Endothelial cell of umbilical vein (primary cell): Measurements from ENCODE around the gene FLT3LG. TPM values are rescaled to one million over a fixed set of nuclear protein-coding genes. Genes with fewer than 3 reads are reported as not detected.

Experiments
- BruUV-seq: library from RNA; stranded (reverse); fragments of 400-500 nt; replicated peaks from 2 replicates; lab custom pipeline; 2021; lab: Mats Ljungman, UMichigan
- CTCF ChIA-PET: fragments of 300-600, 350-600 bp; sonication (Branson Sonifier 250); formaldehyde crosslinking; loops from one replicate; lab custom pipeline; 2021; ENCODE audit warnings: antibody characterized with exemption, inconsistent platforms; lab: Charles Lee
- POLR2A ChIA-PET: fragments of 300-600, 350-600 bp; sonication (Branson Sonifier 250); formaldehyde crosslinking; loops from one replicate; lab custom pipeline; 2021; ENCODE audit warnings: antibody characterized with exemption, inconsistent platforms; lab: Charles Lee
- DNase-seq: peaks from one replicate; pipeline ENCODE4 v3.0.0-alpha.2; 2011; ENCODE audit warnings: low read depth, low spot score
- FAIRE-seq: peaks from 2 replicates; lab custom pipeline; 2011; peaks lifted over from hg19 to GRCh38; lab: Jason Lieb, UNC
- H2AFZ ChIP-seq: 2 replicates; pipeline ENCODE4 v1.6.0; 2012; ENCODE audit warnings: low read depth, low read length, control low read depth, inconsistent platforms
- H3K27ac ChIP-seq: 2 replicates; pipeline ENCODE4 v1.5.1; 2011; ENCODE audit warnings: low read depth, mild to moderate bottlenecking, control low read depth, low read length, moderate library complexity; ENCODE audit not compliant: insufficient read depth
- H3K27me3 ChIP-seq, 2 experiments: 2 replicates each; pipeline versions ENCODE4 v1.6.0 to v1.6.1; 2011; ENCODE audit warnings: low read length in 2 of 2, mixed read lengths in 1 of 2; ENCODE audit not compliant: control insufficient read depth in 2 of 2, insufficient read depth in 2 of 2
- H3K36me3 ChIP-seq, 2 experiments: 2 replicates in 1 of 2; 3 replicates in 1 of 2; pipeline ENCODE4 v1.5.1; 2011; ENCODE audit warnings: low read length in 2 of 2, mild to moderate bottlenecking in 1 of 2, moderate library complexity in 1 of 2; ENCODE audit not compliant: control insufficient read depth in 2 of 2, insufficient read depth in 2 of 2; ENCODE audit errors: extremely low read depth in 1 of 2
- H3K4me1 ChIP-seq: 3 replicates; pipeline ENCODE4 v1.5.1; 2011; ENCODE audit warnings: mild to moderate bottlenecking, low read length; ENCODE audit not compliant: control insufficient read depth, insufficient read depth; ENCODE audit errors: extremely low read depth
- H3K4me2 ChIP-seq: 2 replicates; pipeline ENCODE4 v1.6.1; 2011; ENCODE audit warnings: low read length, control low read depth, mixed read lengths; ENCODE audit not compliant: insufficient read depth
- H3K4me3 ChIP-seq, 3 experiments: fragments of 200-600 bp in 1 of 3; sonication (generic), shearing (Covaris generic) in 1 of 3; replicated peaks in 1 of 3; 2 replicates each; pipeline ENCODE4 v1.5.1; 2011 to 2016; ENCODE audit warnings: control low read depth in 3 of 3, low read length in 3 of 3, mild to moderate bottlenecking in 2 of 3, inconsistent platforms in 1 of 3, low read depth in 1 of 3, moderate library complexity in 1 of 3; ENCODE audit not compliant: insufficient read depth in 1 of 3
- H3K79me2 ChIP-seq: 2 replicates; pipeline ENCODE4 v1.6.0; 2012; ENCODE audit warnings: low read length, inconsistent platforms; ENCODE audit not compliant: control insufficient read depth, insufficient read depth
- H3K9ac ChIP-seq: replicated peaks from 2 replicates; pipeline ENCODE3; 2011; ENCODE audit warnings: low read length, control low read depth; ENCODE audit not compliant: insufficient read depth; ENCODE audit errors: extremely low read depth
- H3K9me1 ChIP-seq: replicated peaks from 3 replicates; pipeline ENCODE4 v1.6.0; 2011; ENCODE audit warnings: mild to moderate bottlenecking, low read length; ENCODE audit not compliant: control insufficient read depth, insufficient read depth; ENCODE audit errors: extremely low read depth
- H3K9me3 ChIP-seq: replicated peaks from 2 replicates; pipeline ENCODE4 v1.5.1; 2012; ENCODE audit warnings: low read length, inconsistent platforms; ENCODE audit not compliant: control insufficient read depth, insufficient read depth
- H4K20me1 ChIP-seq: replicated peaks from 2 replicates; pipeline ENCODE3; 2011; ENCODE audit warnings: mild to moderate bottlenecking, low read length; ENCODE audit not compliant: control insufficient read depth, insufficient read depth; ENCODE audit errors: extremely low read depth
- CTCF ChIP-seq, 2 donors: IDR thresholded peaks; 1 replicate in 1 of 2; 2 replicates in 1 of 2; pipeline ENCODE4 v1.5.1; 2011; ENCODE audit warnings: low read length in 2 of 2, mild to moderate bottlenecking in 2 of 2, moderate library complexity in 2 of 2, control low read depth in 1 of 2, inconsistent platforms in 1 of 2, low read depth in 1 of 2; ENCODE audit not compliant: insufficient read depth in 1 of 2; ENCODE audit errors: extremely low read depth in 1 of 2
- EZH2 ChIP-seq: IDR thresholded peaks from 2 replicates; pipeline ENCODE4 v1.6.1; 2012; ENCODE audit warnings: borderline replicate concordance, low read depth, mild to moderate bottlenecking, moderate library complexity, low read length, inconsistent platforms; ENCODE audit not compliant: severe bottlenecking
- FOS ChIP-seq: IDR thresholded peaks from 2 replicates; pipeline ENCODE4 v1.6.1; 2011; ENCODE audit warnings: mild to moderate bottlenecking, low read length, moderate library complexity, borderline replicate concordance; ENCODE audit not compliant: insufficient read depth
- GATA2 ChIP-seq: IDR thresholded peaks from 2 replicates; pipeline ENCODE4 v1.7.0; 2011; ENCODE audit warnings: low read depth, mild to moderate bottlenecking, moderate library complexity, mixed read lengths, low read length; ENCODE audit not compliant: insufficient read length, insufficient read depth
- JUN ChIP-seq: IDR thresholded peaks from 2 replicates; pipeline ENCODE4 v1.6.1; 2011; ENCODE audit warnings: borderline replicate concordance, low read depth; ENCODE audit not compliant: insufficient read length, insufficient read depth
- MYC ChIP-seq: IDR thresholded peaks from one replicate; pipeline ENCODE4 v1.6.1; 2011; ENCODE audit warnings: mild to moderate bottlenecking, low read depth, low read length
- POLR2A ChIP-seq: IDR thresholded peaks from 2 replicates; pipeline ENCODE4 v1.6.1; 2012; ENCODE audit warnings: low read depth, mild to moderate bottlenecking, control low read depth, low read length
- POLR2AphosphoS5 ChIP-seq: IDR thresholded peaks from 2 replicates; pipeline ENCODE4 v1.6.1; 2012; ENCODE audit warnings: low read depth, mild to moderate bottlenecking, control low read depth, low read length, moderate library complexity; ENCODE audit not compliant: insufficient read depth
- dilution Hi-C: fragments of 300-500 bp; cut with MboI; formaldehyde crosslinking; loops from one replicate; pipeline ENCODE4 v1.15.0; 2019; ENCODE audit warnings: low sequenced_read_pairs; ENCODE audit not compliant: extremely low pct_ligation_motif_present
- intact Hi-C: fragments of 100-400 bp; cut with micrococcal nuclease; formaldehyde crosslinking; loops from one replicate; pipeline ENCODE4 v1.10.0; 2022
- polyA plus RNA-seq, 4 experiments: library from polyadenylated mRNA; depleted of rRNA in 3 of 4; stranded (reverse) in 3 of 4; unstranded in 1 of 4; fragments of >200 nt; gene quantifications; 2 replicates each; pipeline versions ENCODE4 v1.2.1 to v1.2.3, GENCODE V29; 2011 to 2012; ENCODE audit warnings: missing spikeins in 1 of 4
- total RNA-seq: library from RNA; stranded (reverse); gene quantifications from 2 replicates; pipeline ENCODE4 v1.2.3, GENCODE V29; 2021
- TF ChIP-seq, protein P1 (sequence below): IDR thresholded peaks from 2 replicates; pipeline ENCODE4 v1.6.1; 2011; ENCODE audit not compliant: insufficient read depth, insufficient read length

FLT3LG gene
- total and polyA plus RNA-seq, 2 donors (not counting 3 experiments of a cell fraction or from before 2014, with no cell fraction given) = 5.0 to 5.7 TPM

DNA sequence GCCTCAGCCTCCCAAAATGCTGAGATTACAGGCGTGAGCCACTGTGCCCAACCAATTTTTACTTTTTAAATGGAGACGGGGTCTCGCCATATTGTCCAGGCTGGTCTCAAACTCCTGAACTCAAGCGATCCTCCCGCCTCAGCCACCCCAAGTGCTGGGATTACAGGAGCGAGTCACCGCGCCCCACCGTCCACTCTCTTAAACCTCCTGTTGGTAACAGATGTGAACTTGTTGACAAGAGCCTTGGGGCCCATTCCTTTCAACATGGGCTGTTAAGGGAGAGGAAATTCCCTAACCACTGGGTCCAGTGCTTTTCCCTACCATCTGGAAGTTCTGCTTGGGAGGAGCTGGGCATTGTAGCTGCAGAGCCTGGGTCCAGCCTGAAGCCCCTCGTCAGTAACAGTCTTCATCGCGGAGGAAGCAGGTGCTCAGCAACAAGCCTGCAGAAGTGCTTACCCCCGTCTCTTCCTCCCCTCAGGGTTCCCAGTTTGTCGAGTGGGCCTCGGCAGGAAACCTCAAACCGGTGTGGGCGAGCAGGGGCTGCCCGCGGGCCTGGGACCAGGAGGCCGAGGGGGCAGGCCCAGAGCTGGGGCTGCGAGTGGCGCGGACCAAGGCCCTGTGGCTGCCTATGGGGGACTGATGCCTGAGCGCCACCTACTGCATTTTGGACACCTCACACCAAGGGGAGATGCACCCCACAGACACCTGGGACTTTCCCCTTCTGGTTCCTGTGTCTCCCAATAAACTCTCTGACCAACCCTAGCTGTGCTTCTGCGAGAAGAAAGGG is 4.0 kb upstream of the FLT3LG start:
- FAIRE-seq = no peak
- Histone ChIP-seq H3K27ac (no peak overlapping the region), H3K27me3 (no peaks in the 10 kb centered on the region), H3K79me2 (no peaks in the 10 kb centered on the region), H3K4me1 (peaks cover 6% of the 10 kb centered on the region), H3K36me3 (peaks cover 0 to 8% of the 10 kb centered on the region in 2 experiments), H3K4me2 (no peak overlapping the region), H3K9me1 (no peaks in the 10 kb centered on the region), H3K9ac (no peak overlapping the region), H4K20me1 (no peaks in the 10 kb centered on the region), H3K4me3 (no peak overlapping the region), H2AFZ (no peak overlapping the region), H3K9me3 (no peaks in the 10 kb centered on the region)
- dilution Hi-C loops (no loop called here), intact Hi-C loops (no loop called here)
- CTCF ChIA-PET = interaction anchor here (1.3 kb wide), 1 partner anchor 9 kb away, joined by 3 read pairs; no protein-coding TSS in a partner anchor
- DNase-seq = no peak
- TF ChIP-seq CTCF (IDR thresholded peaks at IDR 0.05; ENCODE audit: extremely low read depth in 1 of 2, insufficient read depth in 1 of 2, low read depth in 1 of 2, low read length in 2 of 2) (peak in 1 of 2 donors; percentile 5), POLR2A (no peak), FOS (no peak)
- POLR2A ChIA-PET = no interaction called here
- BruUV-seq = no TSS peak

GRCh38 chr19:49470615-49470978 is 3.4 kb upstream of the FLT3LG start:
- POLR2A ChIA-PET = no interaction called here
- Histone ChIP-seq H3K9me1 (no peaks in the 10 kb centered on the region), H3K79me2 (no peaks in the 10 kb centered on the region), H3K9ac (no peak overlapping the region), H3K36me3 (peaks cover 0 to 8% of the 10 kb centered on the region in 2 experiments), H3K4me2 (no peak overlapping the region), H2AFZ (no peak overlapping the region), H4K20me1 (no peaks in the 10 kb centered on the region), H3K4me3 (no peak overlapping the region), H3K27me3 (no peaks in the 10 kb centered on the region), H3K27ac (no peak overlapping the region), H3K4me1 (peaks cover 6% of the 10 kb centered on the region), H3K9me3 (no peaks in the 10 kb centered on the region)
- no peak for DNase-seq
- no peak for FAIRE-seq
- CTCF ChIA-PET = no interaction called here
- TF ChIP-seq, protein P1, sequence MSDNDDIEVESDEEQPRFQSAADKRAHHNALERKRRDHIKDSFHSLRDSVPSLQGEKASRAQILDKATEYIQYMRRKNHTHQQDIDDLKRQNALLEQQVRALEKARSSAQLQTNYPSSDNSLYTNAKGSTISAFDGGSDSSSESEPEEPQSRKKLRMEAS = no peak
- no peak for TF ChIP-seq GATA2
- no peak for TF ChIP-seq CTCF (IDR thresholded peaks at IDR 0.05; ENCODE audit: extremely low read depth in 1 of 2, insufficient read depth in 1 of 2, low read depth in 1 of 2, low read length in 2 of 2)
- TF ChIP-seq POLR2A = no peak
- no peak for TF ChIP-seq FOS
- TF ChIP-seq EZH2 = no peak
- TF ChIP-seq POLR2AphosphoS5 = no peak
- no peak for TF ChIP-seq JUN
- TF ChIP-seq MYC = no peak
- intact Hi-C loops = no loop called here
- dilution Hi-C loops = no loop called here
- BruUV-seq = TSS peak; percentile 47
